Urinary bladder (tissue), 4 donors: Measurements from ENCODE around the gene ZBTB18. TPM values are rescaled to one million over a fixed set of nuclear protein-coding genes. Genes with fewer than 3 reads are reported as not detected.
"Not testable (repeated sequence)": the region's sequence is repeated elsewhere in the genome, so short reads cannot be mapped to it uniquely, and the experiment has no call there.

Experiments
- DNase-seq: peaks from one replicate; pipeline ENCODE4 v3.0.0-alpha.2; 2015; ENCODE audit errors: extremely low spot score
- H3K27ac ChIP-seq: one replicate; pipeline ENCODE4 v1.5.1; 2013; ENCODE audit warnings: low read depth, mild to moderate bottlenecking, moderate library complexity
- H3K36me3 ChIP-seq: one replicate; pipeline ENCODE4 v1.6.1; 2013; ENCODE audit warnings: mild to moderate bottlenecking, moderate library complexity; ENCODE audit not compliant: insufficient read depth
- H3K4me1 ChIP-seq: one replicate; pipeline ENCODE4 v1.6.1; 2013; ENCODE audit warnings: mild to moderate bottlenecking, moderate library complexity; ENCODE audit not compliant: insufficient read depth
- H3K4me3 ChIP-seq: one replicate; pipeline ENCODE4 v1.5.1; 2013; ENCODE audit warnings: low read depth, low read length
- WGBS: extraction: QIAGEN DNeasy Blood & Tissue Kit; methylation state at CpG from one replicate; pipeline ENCODE4 v1.1.7; 2013; 5-methylcytosine and 5-hydroxymethylcytosine counted together
- polyA plus RNA-seq: library from polyadenylated mRNA; stranded (reverse); fragments of 200-250 nt; gene quantifications from one replicate; pipeline ENCODE4 v1.2.3, GENCODE V29; 2013
- total RNA-seq: library from RNA; depleted of rRNA; stranded (reverse); fragments of >200 nt; gene quantifications from one replicate; pipeline ENCODE4 v1.2.3, GENCODE V29; 2014
- donor health status: healthy with polysubstance abuse.
- donor health status: healthy.

Gene ZBTB18
- total RNA-seq (18.2 TPM), polyA plus RNA-seq (13.1 TPM)

- Histone ChIP-seq H3K36me3 (peaks cover 2% of the 10 kb centered on the region), H3K4me3 (peak within 1 kb of the TSS; percentile 100), H3K27ac (no peak within 1 kb of the TSS), H3K4me1 (no peaks in the 10 kb centered on the region)
- DNase-seq = no peak
- WGBS = 18% methylated on average over 4 of the region's 4 CpGs
Observed at GRCh38 chr1:244050835-244051444, at the start of gene ZBTB18. Gene ZBTB18, plus strand, starts transcription at chr1:244051283. Its CDS starts 149 bp downstream, at chr1:244051432.

DNA sequence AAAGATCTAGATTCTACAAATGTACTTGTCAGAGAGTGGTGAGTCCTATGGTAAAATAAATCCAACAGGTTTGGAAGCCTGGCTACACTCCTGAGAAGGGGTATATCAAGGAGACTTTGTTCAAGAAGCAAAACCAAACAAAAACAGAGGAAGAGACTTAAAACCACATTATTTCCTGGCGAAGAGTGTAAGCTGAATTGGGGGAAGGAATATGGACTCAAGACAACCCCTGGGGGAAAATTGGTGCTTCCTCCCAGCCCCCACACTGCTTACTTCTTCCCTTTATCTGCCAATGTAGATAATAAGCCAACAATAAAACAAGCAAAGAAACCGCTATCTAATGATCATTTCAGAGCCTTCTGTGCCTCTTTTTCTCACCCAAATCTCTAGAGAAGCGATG lies 48.4 kb upstream of the ZBTB18 start:
- Histone ChIP-seq H3K4me1 (no peaks in the 10 kb centered on the region), H3K36me3 (no peaks in the 10 kb centered on the region), H3K4me3 (no peak overlapping the region), H3K27ac (no peak overlapping the region)
- DNase-seq = no peak
- 60% methylated on average over 3 of the region's 3 CpGs for WGBS

- 86% methylated on average over 3 of the region's 3 CpGs for WGBS
- H3K4me3 ChIP-seq = no peak overlapping the region
- no peak overlapping the region for H3K27ac ChIP-seq
- no peaks in the 10 kb centered on the region for H3K36me3 ChIP-seq
- no peak for DNase-seq
- H3K4me1 ChIP-seq = no peaks in the 10 kb centered on the region
Observed at GRCh38 chr1:244005455-244005854, 45.6 kb upstream of the ZBTB18 start.

GRCh38 chr1:244006381-244006901 lies 44.6 kb upstream of the ZBTB18 start:
- 61% methylated on average over 3 of the region's 3 CpGs for WGBS
- H3K4me3 ChIP-seq = no peak overlapping the region
- no peak overlapping the region for H3K27ac ChIP-seq

DNA sequence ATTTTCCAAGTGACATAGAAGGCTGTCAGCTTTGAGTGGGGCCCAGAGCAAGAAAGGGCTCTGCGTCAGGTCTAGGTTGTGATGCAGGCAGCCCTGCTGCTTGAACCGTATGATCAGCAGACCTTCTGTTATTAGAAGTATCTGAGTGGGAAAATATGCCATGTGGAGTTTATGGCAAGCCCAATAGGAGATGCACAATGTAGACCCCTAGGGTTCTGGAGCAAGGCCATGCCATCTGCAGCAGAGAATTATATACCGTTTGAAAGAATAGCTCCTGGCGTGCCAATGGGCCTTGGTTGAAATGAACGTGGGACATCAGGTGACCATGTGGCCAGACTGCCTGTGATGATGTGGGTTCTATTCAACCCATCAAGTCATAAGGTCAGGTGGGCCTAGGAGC lies 44.1 kb upstream of the ZBTB18 start:
- Histone ChIP-seq H3K27ac (no peak overlapping the region), H3K36me3 (no peaks in the 10 kb centered on the region), H3K4me1 (no peaks in the 10 kb centered on the region), H3K4me3 (no peak overlapping the region)
- no peak for DNase-seq
- 93% methylated on average over 5 of the region's 5 CpGs for WGBS

More at GRCh38 chr1:244006381-244006901, 44.6 kb upstream of the ZBTB18 start:
- Histone ChIP-seq H3K36me3 (no peaks in the 10 kb centered on the region), H3K4me1 (no peaks in the 10 kb centered on the region)
- no peak for DNase-seq

DNA sequence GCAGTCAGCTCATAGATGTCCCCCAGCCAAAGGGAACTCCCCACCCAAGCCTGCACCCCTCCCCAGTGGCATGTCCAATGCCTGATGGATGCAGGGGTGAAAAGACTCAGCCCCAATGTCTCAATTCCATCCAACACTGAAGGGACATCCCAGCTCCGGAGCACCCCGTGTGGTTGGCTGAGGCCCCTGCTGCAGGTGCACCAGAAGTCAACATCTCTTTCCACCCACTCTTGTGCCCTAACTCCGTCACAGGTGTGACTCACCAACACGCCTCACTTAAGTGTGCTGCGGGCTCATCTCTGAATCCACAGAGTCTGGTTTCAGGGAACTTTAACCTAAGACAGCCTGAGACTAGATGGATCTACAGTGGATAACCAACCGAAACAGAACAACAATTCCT lies 40.9 kb upstream of the ZBTB18 start:
- Histone ChIP-seq H3K4me3 (no peak overlapping the region), H3K36me3 (no peaks in the 10 kb centered on the region), H3K4me1 (no peaks in the 10 kb centered on the region), H3K27ac (no peak overlapping the region)
- DNase-seq = no peak
- WGBS = 69% methylated on average over 6 of the region's 6 CpGs

DNA sequence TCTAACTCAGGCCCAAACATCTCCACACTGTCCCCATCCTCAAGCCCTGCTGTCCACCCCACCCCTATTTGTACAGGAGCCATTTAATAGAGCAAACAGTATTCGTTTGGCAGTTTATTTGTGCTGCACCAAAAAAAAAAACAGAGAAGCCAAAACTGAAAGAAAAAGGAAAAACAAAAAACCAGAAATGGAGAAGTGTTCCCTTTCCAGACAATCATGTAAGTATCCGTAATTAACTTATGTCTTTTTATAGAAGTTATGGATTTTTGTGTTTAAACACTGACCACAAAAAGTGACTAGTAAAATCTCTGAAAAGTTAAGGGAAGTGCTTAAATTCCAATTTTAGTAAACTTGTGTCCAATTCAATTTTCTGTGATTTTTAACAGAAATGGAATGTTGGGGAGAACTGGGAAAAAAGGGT lies 40.4 kb upstream of the ZBTB18 start:
- WGBS = 47% methylated on average over 2 of the region's 2 CpGs
- no peak overlapping the region for H3K27ac ChIP-seq
- H3K4me3 ChIP-seq = no peak overlapping the region
- H3K36me3 ChIP-seq = no peaks in the 10 kb centered on the region
- DNase-seq = no peak
- H3K4me1 ChIP-seq = no peaks in the 10 kb centered on the region

- Histone ChIP-seq H3K27ac (no peak overlapping the region), H3K4me3 (no peak overlapping the region), H3K36me3 (no peaks in the 10 kb centered on the region), H3K4me1 (no peaks in the 10 kb centered on the region)
- 80% methylated on average over 2 of the region's 2 CpGs for WGBS
- no peak for DNase-seq
Observed at GRCh38 chr1:244011271-244011670, 39.8 kb upstream of the ZBTB18 start.

DNA sequence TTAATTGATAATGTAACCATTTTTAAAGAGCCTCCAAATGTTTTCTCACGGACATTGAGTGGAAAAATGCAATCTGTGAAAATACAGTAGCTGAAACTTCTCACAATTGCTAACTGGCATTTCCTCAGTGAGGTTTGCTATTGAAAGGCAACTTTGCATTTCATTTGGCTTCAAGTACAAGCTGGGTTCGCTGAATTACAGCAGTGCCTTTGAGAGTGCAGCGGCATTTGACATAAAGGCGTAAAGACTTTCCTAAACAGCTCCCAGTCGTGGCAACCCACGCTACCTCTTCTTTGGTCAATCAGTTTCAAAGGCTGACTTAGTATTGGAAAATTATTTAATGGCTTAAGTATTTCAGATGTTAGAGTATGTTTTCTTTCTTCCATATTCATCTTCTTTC lies 39.3 kb upstream of the ZBTB18 start:
- Histone ChIP-seq H3K4me1 (no peaks in the 10 kb centered on the region), H3K27ac (no peak overlapping the region), H3K4me3 (no peak overlapping the region), H3K36me3 (no peaks in the 10 kb centered on the region)
- 47% methylated on average over 6 of the region's 6 CpGs for WGBS
- no peak for DNase-seq

DNA sequence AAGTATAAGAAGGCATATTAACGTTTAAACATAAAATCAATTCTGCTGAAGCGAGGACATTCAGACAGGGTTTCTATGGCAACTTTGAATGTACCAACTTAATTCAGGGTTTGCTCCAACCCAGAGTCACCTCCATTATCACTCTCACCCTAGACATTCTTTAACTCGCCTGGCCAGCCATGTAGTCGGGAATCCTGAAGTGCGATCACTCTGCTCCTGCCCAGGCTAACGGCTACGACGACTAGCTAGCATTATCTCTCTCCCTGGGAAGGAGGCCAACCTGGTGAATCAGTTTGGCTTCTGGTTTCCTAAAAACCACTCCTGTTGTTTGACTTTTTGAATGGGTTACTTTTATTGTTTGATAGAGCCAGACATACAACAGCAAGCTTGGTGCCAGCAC lies 38.9 kb upstream of the ZBTB18 start:
- Histone ChIP-seq H3K27ac (no peak overlapping the region), H3K4me3 (no peak overlapping the region), H3K4me1 (no peaks in the 10 kb centered on the region), H3K36me3 (no peaks in the 10 kb centered on the region)
- no peak for DNase-seq
- 36% methylated on average over 8 of the region's 8 CpGs for WGBS

DNA sequence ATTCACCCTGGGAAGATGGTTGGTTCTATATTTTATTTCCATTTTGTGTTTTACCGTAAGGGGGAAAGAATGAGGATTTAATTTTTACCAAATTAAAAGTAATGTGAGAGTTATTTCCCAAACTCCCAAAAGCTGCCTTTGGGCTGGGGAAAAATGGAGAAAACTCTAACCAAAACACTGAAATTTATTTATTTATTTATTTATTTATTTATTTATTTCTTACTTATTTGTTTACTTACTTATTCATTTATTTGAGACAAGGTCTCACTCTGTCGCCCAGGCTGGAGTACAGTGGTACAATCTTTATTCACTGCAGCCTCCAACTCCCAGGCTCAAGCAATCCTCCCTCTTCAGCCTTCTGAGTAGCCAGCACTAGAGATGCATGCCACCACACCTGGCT lies 38.0 kb upstream of the ZBTB18 start:
- no peak for DNase-seq
- 97% methylated on average over 2 of the region's 2 CpGs for WGBS
- H3K4me3 ChIP-seq = no peak overlapping the region
- no peaks in the 10 kb centered on the region for H3K4me1 ChIP-seq
- H3K36me3 ChIP-seq = no peaks in the 10 kb centered on the region
- H3K27ac ChIP-seq = no peak overlapping the region

GRCh38 chr1:244014862-244015261 lies 36.2 kb upstream of the ZBTB18 start:
- not testable (repeated sequence) for H3K36me3 ChIP-seq, DNase-seq, H3K4me1 ChIP-seq, H3K4me3 ChIP-seq, H3K27ac ChIP-seq
- 32% methylated on average over 3 of the region's 3 CpGs for WGBS

DNA sequence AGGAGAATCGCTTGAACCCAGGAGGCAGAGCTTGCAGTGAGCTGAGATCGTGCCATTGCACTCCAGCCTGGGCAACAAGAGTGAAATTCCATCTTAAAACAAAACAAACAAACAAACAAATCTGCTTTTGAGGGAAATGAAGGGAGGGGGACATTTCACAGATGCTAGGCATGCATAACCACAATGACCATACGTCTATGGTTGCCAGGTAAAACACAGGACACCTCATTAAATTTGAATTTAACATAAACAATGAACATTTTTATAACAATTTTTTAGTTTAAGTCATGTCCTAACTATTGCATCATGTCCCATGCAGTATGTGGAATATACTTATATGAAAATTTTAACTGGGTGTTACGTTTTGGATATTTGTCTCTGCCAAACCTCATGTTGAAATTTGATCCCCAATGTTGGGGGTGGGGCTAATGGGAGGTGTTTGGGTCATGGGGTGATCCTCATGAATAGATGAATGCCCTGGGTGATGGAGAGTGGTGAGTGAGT lies 31.0 kb upstream of the ZBTB18 start:
- Histone ChIP-seq H3K4me3 (no peak overlapping the region), H3K36me3 (no peaks in the 10 kb centered on the region), H3K27ac (no peak overlapping the region), H3K4me1 (no peaks in the 10 kb centered on the region)
- 71% methylated on average over 4 of the region's 4 CpGs for WGBS
- DNase-seq = no peak

DNA sequence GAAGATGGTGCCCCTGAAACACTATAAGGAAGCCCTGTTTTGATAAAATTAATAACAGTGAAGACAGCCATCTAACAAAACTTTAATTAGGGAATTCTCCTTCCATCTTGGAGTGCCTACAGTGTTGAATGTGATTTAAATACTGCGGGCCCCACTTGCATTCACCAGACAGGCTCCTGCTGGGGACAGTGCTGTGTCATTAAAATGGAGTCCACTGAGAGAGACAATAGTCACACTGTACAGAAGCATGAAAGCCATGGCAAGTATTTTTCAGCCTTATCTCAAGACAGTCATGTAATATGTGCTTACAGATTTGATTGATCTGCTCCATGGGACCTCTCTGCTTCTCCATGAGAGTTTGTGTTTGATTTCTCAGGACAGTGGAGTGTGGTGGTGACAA lies 29.7 kb upstream of the ZBTB18 start:
- Histone ChIP-seq H3K36me3 (no peaks in the 10 kb centered on the region), H3K4me3 (no peak overlapping the region), H3K27ac (no peak overlapping the region), H3K4me1 (no peaks in the 10 kb centered on the region)
- no peak for DNase-seq
- 86% methylated on average over 1 of the region's 1 CpG for WGBS
